Activated CD8-positive, alpha-beta memory T cell treated with anti-CD3 and anti-CD28 coated beads for 4 hours (primary cell): ENCODE measurements around the gene INPPL1.
A peak's percentile ranks its signal among the peaks of the same experiment; 100 is the strongest.

Experiments
- DNase-seq, 2 donors: peaks; one replicate each; pipeline ENCODE4 v3.0.0-alpha.2; 2020; ENCODE audit warnings: low read depth in 2 of 2

Gene INPPL1

GRCh38 chr11:72218251-72218745 is 6.3 kb upstream of the INPPL1 start:
- no peak for DNase-seq

GRCh38 chr11:72220696-72221363 is 3.7 kb upstream of the INPPL1 start:
- DNase-seq: no peak

- no peak for DNase-seq
Observed at GRCh38 chr11:72221386-72222075, 3.0 kb upstream of the INPPL1 start.

GRCh38 chr11:72222106-72222891 is 2.3 kb upstream of the INPPL1 start:
- DNase-seq: no peak

GRCh38 chr11:72222907-72223614 is 1.5 kb upstream of the INPPL1 start:
- DNase-seq: peak; percentile 83 to 87

DNA sequence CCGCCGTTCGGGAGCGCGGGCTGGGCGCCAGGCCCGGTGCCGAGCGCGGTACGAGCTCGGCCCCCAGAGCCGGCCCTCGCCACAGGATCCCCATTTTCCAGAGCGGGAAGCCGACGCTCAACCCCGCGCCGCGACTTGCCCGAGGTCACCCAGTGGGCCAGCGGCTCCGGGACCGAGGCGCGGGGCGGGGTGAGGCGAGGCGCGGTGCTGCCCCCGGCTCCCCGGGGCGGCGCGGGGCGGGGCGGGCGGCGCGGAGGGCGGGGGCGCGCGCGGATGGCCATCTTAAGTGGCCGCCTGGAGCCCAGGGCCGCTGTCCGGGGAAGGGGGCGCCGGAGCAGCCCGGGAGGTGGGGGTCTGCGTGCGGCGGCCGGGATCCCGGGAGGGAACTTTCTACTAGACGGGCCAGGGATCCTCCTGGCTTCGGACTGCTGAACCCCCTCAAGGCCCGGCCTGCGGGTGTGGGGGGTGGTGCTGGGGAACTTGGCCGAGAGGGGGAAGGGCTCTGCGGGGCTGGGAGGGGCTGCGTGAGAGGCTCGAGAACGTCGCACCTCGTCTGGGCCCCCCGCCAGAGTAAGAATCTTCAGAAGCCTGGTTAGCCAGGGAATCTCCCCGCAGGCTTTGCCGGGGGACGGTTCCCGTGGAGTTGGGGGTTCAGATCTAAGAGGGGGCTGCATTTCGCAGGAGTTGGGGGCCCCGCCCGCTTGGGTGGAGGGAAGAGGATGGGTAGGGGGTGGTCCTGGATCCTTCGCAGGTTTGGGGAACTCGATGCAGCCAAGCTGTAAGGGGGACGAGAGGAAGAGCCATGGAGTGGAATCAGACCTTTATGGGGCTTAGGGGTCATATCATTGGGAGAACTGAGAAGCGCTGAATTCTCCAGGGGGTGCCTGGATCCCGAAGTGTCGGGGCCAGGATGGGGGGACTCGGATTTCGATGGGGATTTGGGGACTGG is 678 bp upstream of the INPPL1 start:
- peak in 1 of 2 donors; percentile 27 for DNase-seq

DNA sequence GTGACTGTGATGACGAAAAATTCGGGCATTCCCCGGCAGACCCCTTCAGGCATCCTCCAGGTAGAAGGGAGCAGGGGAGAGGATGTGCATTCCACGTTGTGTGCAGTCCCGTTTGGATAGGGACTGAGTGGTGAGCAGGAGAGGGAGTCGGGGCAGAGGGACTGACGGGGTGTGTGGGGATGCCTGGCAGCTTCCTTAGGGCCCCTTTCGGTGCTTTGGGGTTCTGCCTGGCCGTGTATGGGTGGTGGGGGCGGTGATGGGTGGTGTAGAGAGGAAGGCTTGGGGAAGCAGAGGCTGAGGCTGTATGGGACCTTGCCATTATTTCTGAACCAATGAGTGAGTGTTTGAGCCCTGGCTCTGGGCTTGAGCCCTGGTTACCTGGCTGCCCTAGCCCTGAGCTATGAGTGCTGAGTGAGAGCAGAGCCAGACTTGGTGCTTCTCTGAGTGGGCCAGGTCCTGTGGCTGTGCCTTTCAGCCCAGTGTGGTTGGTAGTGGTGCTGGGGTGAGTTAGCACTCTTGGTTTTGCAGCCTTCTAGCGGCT is 914 bp downstream of the INPPL1 start:
- DNase-seq: peak; percentile 12 to 24

- no peak for DNase-seq
Observed at GRCh38 chr11:72226701-72227100, 2.1 kb downstream of the INPPL1 start.

DNA sequence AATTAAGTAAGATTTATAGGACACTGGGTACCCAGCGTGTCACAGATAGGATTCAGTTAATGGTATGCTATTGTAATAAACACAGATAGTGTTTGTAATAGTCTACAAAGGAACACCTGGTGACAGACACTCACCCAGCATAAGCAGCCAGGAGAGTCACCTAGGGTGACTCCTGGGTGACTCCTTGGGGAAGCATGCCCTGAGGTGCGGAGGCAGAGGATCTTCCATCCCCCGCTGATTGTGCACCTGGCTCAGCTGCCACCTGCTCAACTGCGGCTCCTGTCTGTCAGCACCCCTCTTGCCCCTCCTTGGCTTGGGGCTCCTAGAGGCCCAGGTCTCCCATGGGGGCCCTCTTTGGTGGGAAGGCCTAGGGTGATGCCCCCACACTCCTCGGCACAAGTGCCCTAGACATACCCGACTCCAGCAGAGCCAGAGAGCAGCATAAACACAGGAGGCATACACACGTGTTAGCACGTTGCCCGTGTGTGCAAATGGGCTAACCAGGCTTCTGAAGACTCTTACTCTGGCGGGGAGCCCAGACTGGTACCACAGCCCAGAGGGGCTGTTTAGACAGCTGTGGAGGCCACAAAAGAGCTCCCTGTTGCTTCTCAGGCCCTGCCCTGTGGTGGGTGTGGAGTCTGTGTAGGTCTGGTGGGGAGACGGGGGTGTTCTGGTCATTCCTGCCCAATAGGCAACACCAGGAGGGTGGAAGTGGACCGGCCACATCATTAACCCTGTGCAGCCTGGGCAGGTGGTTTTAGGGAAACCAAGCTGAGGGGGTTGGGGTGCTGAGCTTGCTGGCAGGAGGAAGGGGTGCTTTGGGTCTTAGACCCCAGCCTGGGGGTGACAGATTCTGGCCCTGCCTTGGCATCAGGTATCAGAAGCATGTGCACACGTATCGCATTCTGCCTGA is 3.0 kb downstream of the INPPL1 start:
- no peak for DNase-seq

GRCh38 chr11:72228229-72228843 is 3.8 kb downstream of the INPPL1 start:
- no peak for DNase-seq

DNA sequence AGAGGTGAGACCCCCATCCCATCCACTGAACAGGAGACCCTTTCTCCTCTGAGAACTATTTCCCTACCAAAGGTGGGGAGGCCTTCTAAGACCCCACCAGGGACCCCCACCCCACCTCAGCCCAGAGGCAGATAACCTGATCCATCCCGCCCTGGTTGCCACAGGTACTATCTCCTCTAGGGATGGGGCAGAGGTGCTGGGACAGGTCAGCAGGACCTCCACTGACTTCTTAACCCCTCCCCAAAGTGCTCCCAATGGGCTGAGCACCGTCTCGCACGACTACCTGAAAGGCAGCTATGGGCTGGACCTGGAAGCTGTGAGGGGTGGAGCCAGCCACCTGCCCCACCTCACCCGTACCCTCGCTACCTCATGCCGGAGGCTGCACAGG is 4.3 kb downstream of the INPPL1 start:
- DNase-seq: no peak

GRCh38 chr11:72229336-72229924 is 4.9 kb downstream of the INPPL1 start:
- DNase-seq: no peak

GRCh38 chr11:72229925-72230763 is 5.6 kb downstream of the INPPL1 start:
- DNase-seq: no peak

DNA sequence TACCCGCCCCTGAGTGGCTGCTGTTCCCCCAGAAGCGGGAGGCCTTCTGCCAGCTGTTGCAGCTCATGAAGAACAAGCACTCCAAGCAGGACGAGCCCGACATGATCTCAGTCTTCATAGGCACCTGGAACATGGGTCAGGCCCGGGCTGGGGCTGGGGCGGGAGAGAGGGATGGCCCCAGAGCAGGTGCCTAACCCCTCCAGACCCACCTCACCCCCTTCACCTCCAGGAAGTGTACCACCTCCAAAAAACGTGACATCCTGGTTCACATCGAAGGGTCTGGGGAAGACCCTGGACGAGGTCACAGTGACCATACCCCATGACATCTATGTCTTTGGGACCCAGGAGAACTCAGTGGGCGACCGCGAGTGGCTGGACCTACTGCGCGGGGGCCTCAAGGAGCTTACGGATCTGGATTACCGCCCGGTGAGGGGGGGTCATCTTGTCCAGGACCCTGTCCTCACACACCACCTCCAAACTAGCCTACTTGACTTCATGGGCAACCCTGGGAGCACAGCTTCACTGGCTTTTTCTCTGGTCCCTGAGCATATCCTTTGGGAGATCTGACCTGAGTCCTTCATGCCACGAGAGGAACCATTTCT is 6.3 kb downstream of the INPPL1 start:
- no peak for DNase-seq

DNA sequence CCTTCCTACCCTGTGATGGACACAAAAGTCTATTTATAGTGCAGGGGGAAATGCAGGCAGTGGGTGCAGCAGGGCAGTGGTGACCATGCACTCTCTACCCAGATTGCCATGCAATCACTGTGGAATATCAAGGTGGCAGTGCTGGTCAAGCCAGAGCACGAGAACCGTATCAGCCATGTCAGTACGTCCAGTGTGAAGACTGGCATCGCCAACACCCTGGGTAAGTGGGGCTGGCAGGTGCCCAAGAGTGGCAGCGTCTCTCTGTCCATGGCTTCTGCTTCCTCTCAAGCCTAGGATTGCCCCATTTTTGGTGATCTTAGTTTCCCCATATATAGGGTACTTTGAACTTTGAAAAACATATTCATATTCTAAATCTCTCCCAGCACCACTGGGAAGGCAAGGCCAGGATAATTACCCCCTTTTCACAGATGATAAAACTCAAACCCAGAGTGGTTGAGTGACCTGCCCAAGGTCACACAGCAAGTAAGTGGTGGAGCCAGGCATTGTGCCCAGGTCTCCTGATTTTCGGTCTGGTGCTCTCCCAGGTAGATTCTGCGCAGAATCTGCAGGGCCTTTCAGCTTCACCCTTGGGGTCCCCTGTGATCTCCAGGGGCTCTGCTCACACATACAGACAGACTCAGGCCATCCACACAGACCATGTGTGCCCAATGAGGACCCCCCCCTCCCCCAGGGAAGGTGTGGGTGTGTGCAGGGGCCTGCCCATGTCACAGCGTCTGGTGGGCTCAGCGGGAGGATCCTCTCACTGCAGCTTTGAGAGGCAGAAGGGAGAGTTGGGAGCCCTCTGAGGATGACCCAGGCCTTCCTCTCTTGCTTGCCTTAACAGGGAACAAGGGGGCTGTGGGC is 7.1 kb downstream of the INPPL1 start:
- DNase-seq: no peak
